Activated naive CD8-positive, alpha-beta T cell treated with anti-CD3 and anti-CD28 coated beads for 36 hours (primary cell): ENCODE results near the gene HPD. TPM values are rescaled to one million over a fixed set of nuclear protein-coding genes. Genes with fewer than 3 reads are reported as not detected.
A peak's percentile ranks its signal among the peaks of the same experiment; 100 is the strongest.

Source experiments
- DNase-seq: peaks from one replicate; pipeline ENCODE4 v3.0.0; 2021
- H3K27ac Mint-ChIP-seq: one replicate; pipeline ENCODE4 v1.8.0; 2022; ENCODE audit warnings: mild to moderate bottlenecking, moderate library complexity, mixed read lengths
- H3K27me3 Mint-ChIP-seq: one replicate; pipeline ENCODE4 v1.8.0; 2022; ENCODE audit warnings: mild to moderate bottlenecking, mixed read lengths
- H3K36me3 Mint-ChIP-seq: one replicate; pipeline ENCODE4 v1.8.0; 2021; ENCODE audit warnings: mild to moderate bottlenecking, mixed read lengths
- H3K4me1 Mint-ChIP-seq: one replicate; pipeline ENCODE4 v1.8.0; 2021; ENCODE audit warnings: mixed read lengths
- H3K4me3 Mint-ChIP-seq: one replicate; pipeline ENCODE4 v1.8.0; 2022; ENCODE audit warnings: mild to moderate bottlenecking, moderate library complexity, mixed read lengths
- H3K9me3 Mint-ChIP-seq: one replicate; pipeline ENCODE4 v1.8.0; 2022; ENCODE audit warnings: mixed read lengths
- total RNA-seq, 2 experiments: library from RNA; stranded (reverse); gene quantifications; one replicate each; pipeline ENCODE4 v1.2.3, GENCODE V29; 2021

The HPD gene
- total RNA-seq, 2 experiments from 2014 or later: not detected

GRCh38 chr12:121812320-121812871, 46.3 kb downstream of the HPD start:
- DNase-seq: peak; percentile 61
- Mint-ChIP-seq H3K27me3 (no peaks in the 10 kb centered on the region), H3K27ac (peak overlapping the region; percentile 73), H3K4me1 (peaks cover 36% of the 10 kb centered on the region), H3K9me3 (no peaks in the 10 kb centered on the region), H3K36me3 (peaks cover 35% of the 10 kb centered on the region), H3K4me3 (peak overlapping the region; percentile 86)

DNA sequence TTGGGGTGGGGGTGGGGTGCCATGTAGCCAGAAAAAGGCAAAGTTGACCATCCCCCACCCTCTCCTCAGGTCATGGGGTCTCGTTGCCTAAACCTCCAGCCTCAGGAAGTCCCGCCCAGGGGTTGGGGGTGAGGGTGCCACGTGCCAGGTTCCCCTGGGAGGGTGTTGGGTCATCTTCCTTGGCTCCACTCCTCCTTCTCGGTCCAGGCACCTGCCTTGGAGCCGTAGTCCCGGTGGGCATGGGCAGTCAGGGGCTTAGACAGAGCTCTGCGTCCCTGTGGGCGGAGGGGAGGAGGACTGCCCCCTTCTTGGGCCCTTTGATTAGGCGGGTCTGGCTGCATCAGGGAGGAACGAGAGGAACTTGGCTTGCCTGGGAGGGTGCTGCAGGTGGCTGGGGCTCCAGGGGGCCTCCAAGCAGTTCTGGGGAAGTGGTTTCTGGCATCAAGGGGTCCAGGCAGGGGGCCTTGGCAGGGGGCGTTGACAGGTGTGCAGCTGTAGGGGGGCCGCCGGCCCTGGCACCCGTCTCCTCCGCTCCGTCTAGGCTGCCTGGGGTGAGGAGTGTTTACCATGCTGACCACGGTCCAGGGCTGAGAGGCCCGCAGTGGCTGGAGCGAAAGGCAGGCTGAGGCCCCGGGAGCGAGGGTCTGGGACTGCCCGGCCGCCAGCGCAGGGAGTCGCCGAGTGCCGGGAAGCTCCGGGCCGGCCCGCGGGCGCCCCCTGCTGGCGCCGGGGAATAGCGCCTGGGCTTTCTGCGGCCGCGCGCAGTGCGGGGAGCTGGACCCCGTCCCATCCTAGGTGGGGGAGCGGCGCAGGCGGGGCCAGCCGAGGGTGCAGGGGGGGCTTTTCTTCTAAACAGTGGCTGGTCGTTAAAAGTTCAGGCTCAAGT, 47.0 kb downstream of the HPD start:
- peaks cover 40% of the 10 kb centered on the region for H3K4me1 Mint-ChIP-seq
- peak overlapping the region; percentile 86 for H3K4me3 Mint-ChIP-seq
- H3K36me3 Mint-ChIP-seq: peaks cover 35% of the 10 kb centered on the region
- no peaks in the 10 kb centered on the region for H3K27me3 Mint-ChIP-seq
- peak; percentile 82 for DNase-seq
- H3K27ac Mint-ChIP-seq: peak overlapping the region; percentile 73
- H3K9me3 Mint-ChIP-seq: no peaks in the 10 kb centered on the region

DNA sequence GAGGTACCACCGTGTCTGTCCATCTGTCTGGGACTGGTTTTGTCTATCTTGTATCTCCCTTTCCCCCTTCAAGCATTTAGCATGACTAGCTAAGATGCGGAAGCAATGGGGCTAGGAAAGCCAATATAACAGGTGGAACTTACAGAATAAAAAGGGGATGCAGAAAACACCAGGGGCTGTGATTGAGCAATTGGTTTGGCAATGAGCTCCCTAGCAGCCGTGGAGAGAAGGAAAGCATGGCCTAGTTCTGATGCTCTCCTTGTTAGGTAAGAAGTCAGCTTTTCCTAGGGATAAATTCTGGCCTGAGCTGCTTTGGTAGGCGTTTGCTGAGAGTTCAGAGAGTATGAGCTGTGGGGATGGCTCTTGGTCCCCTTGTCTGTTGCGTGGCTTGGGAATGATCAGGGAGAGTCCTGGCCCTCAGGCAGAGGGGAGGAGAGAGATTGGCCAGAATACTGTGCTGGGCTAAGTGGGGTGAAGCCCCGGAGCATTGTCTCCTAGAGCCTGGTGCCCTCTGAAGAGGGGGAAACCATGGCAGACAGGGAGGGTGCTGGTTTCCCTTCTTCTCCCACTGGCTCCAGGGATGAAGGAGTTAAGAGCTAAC, 47.7 kb downstream of the HPD start:
- peak overlapping the region; percentile 86 for H3K4me3 Mint-ChIP-seq
- no peaks in the 10 kb centered on the region for H3K27me3 Mint-ChIP-seq
- H3K9me3 Mint-ChIP-seq: no peaks in the 10 kb centered on the region
- H3K36me3 Mint-ChIP-seq: peaks cover 34% of the 10 kb centered on the region
- H3K4me1 Mint-ChIP-seq: peaks cover 43% of the 10 kb centered on the region
- H3K27ac Mint-ChIP-seq: peak overlapping the region; percentile 72
- no peak for DNase-seq

DNA sequence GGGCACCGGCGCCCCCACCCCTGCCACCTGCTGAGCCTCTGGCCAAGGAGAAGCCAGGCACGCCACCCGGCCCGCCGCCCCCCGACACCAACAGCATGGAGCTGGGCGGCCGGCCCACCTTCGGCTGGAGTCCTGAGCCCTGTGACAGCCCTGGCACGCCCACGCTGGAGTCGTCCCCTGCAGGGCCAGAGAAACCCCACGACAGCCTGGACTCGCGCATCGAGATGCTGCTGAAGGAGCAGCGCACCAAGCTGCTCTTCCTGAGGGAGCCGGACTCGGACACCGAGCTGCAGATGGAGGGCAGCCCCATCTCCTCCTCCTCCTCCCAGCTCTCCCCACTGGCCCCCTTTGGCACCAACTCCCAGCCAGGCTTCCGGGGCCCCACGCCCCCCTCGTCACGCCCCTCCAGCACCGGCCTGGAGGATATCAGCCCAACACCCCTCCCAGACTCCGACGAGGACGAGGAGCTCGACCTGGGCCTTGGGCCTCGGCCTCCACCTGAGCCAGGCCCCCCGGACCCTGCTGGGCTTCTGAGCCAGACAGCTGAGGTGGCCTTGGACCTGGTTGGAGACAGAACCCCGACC, 48.3 kb downstream of the HPD start:
- Mint-ChIP-seq H3K27ac (peak overlapping the region; percentile 72), H3K36me3 (peaks cover 35% of the 10 kb centered on the region), H3K4me3 (peak overlapping the region; percentile 86), H3K9me3 (no peaks in the 10 kb centered on the region), H3K4me1 (peaks cover 43% of the 10 kb centered on the region), H3K27me3 (no peaks in the 10 kb centered on the region)
- no peak for DNase-seq

DNA sequence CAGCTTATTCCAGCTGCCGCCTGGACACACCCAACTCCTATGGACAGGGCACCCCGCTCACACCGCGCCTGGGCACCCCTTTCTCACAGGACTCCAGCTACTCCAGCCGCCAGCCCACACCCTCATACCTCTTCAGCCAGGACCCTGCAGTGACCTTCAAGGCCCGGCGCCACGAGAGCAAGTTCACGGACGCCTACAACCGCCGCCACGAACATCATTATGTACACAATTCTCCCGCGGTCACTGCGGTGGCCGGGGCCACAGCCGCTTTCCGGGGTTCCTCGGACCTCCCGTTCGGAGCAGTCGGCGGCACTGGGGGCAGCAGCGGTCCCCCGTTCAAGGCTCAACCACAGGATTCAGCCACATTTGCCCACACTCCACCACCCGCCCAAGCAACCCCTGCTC, 48.9 kb downstream of the HPD start:
- H3K27me3 Mint-ChIP-seq: no peaks in the 10 kb centered on the region
- H3K27ac Mint-ChIP-seq: no peak overlapping the region
- DNase-seq: no peak
- H3K4me1 Mint-ChIP-seq: peaks cover 43% of the 10 kb centered on the region
- H3K9me3 Mint-ChIP-seq: no peaks in the 10 kb centered on the region
- H3K4me3 Mint-ChIP-seq: no peak overlapping the region
- H3K36me3 Mint-ChIP-seq: peaks cover 34% of the 10 kb centered on the region

DNA sequence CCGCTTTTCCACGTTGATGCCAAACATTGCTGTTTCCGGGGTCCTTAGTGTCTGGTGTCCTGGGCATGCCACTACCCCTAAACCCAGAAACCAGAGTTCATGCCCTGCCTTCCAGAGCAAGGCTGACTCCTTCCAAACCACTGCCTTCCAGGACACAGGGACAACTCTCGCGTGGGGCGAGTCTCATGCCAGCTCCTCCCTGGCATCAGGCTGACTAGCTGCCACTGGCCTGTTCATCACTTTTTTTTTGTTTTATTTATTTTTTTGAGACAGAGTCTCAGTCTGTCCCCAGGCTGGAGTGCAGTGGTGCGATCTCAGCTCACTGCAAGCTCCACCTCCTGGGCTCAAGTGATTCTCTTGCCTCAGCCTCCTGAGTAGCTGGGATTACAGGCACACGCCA, 50.0 kb downstream of the HPD start:
- Mint-ChIP-seq H3K27ac (no peak overlapping the region), H3K36me3 (peaks cover 30% of the 10 kb centered on the region), H3K4me1 (peaks cover 41% of the 10 kb centered on the region), H3K9me3 (no peaks in the 10 kb centered on the region), H3K4me3 (no peak overlapping the region), H3K27me3 (no peaks in the 10 kb centered on the region)
- DNase-seq: no peak

GRCh38 chr12:121807642-121808347, 50.9 kb downstream of the HPD start:
- no peaks in the 10 kb centered on the region for H3K9me3 Mint-ChIP-seq
- H3K27ac Mint-ChIP-seq: peak overlapping the region; percentile 25
- peaks cover 26% of the 10 kb centered on the region for H3K36me3 Mint-ChIP-seq
- H3K27me3 Mint-ChIP-seq: no peaks in the 10 kb centered on the region
- H3K4me1 Mint-ChIP-seq: peaks cover 33% of the 10 kb centered on the region
- DNase-seq: no peak
- peak overlapping the region; percentile 18 for H3K4me3 Mint-ChIP-seq

DNA sequence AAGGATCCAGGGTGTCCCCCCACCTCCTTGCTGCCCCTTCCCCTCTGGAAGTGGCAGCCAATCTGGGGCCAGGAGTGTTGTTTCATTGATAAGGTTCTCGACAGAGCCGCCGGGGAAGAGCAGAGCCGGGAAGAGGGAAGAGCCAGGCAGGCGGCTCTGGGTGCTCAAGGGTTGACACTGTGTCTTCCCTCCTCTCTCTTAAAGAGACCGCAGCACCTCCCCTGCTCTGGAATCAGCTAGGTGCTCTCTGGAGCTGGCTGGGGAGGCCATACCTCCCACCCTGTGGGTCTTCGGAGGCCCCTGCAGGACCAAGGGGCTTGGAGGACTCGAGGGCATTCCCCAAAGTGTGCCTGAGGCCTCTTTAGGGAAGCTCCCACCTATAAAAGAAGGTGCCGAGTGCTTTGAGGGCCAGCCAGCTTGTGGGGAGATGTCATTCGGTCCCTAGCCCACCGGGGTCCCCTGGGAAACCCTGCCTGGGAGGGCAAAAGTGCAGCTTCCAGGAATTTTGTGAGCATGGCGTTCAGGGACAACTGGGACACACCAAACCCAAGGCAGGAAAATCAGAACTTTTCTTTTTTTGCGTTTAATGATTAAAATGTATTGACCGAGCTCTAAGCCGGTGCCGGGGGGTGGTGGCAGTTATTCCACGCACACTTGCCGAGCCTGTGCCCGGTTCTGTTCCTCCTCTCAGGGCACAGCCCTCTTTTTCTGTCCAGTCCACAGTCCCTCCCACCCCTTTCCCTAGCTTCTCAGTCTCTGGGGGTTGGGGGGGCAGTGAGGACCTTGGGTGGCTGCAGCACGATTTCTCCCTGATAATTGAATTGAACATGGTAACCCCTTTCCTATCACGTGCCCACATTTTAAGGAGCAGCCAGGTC, 51.9 kb downstream of the HPD start:
- DNase-seq: no peak
- H3K27ac Mint-ChIP-seq: peak overlapping the region; percentile 79
- no peaks in the 10 kb centered on the region for H3K9me3 Mint-ChIP-seq
- H3K27me3 Mint-ChIP-seq: no peaks in the 10 kb centered on the region
- peaks cover 26% of the 10 kb centered on the region for H3K36me3 Mint-ChIP-seq
- H3K4me3 Mint-ChIP-seq: peak overlapping the region; percentile 85
- H3K4me1 Mint-ChIP-seq: peaks cover 32% of the 10 kb centered on the region

DNA sequence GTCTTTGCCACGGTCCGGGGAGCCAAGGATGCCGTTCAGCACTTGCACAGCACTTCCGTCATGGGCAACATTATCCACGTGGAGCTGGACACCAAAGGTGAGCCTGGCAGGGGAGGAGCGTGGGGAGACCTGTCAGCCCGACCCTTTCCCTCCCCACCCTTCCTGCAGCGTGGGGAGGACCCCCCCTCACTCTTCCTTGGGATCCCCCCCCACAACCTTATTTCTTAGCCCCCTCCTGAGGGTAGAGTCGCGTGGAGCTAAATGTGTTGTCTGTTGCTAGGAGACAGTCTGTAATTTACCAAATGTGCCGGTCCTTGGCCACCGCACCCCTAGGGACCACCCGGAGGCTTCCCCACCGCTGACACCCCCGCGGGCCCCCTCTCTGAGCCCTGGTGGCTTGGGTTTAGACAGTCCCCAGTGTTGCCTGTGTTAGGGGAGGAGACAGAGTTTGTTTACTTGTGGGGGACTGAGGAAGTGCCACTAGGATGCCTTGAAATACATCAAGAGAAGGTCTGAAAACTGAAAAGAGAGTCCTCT, 52.6 kb downstream of the HPD start:
- H3K36me3 Mint-ChIP-seq: peaks cover 32% of the 10 kb centered on the region
- no peak for DNase-seq
- H3K4me1 Mint-ChIP-seq: peaks cover 31% of the 10 kb centered on the region
- H3K4me3 Mint-ChIP-seq: peak overlapping the region; percentile 85
- peak overlapping the region; percentile 79 for H3K27ac Mint-ChIP-seq
- no peaks in the 10 kb centered on the region for H3K9me3 Mint-ChIP-seq
- H3K27me3 Mint-ChIP-seq: no peaks in the 10 kb centered on the region

- Mint-ChIP-seq H3K27me3 (no peaks in the 10 kb centered on the region), H3K4me1 (peaks cover 26% of the 10 kb centered on the region), H3K36me3 (peaks cover 30% of the 10 kb centered on the region), H3K27ac (peak overlapping the region; percentile 96), H3K4me3 (peak overlapping the region; percentile 95), H3K9me3 (no peaks in the 10 kb centered on the region)
- no peak for DNase-seq
Observed at GRCh38 chr12:121805171-121806008, 53.3 kb downstream of the HPD start.

DNA sequence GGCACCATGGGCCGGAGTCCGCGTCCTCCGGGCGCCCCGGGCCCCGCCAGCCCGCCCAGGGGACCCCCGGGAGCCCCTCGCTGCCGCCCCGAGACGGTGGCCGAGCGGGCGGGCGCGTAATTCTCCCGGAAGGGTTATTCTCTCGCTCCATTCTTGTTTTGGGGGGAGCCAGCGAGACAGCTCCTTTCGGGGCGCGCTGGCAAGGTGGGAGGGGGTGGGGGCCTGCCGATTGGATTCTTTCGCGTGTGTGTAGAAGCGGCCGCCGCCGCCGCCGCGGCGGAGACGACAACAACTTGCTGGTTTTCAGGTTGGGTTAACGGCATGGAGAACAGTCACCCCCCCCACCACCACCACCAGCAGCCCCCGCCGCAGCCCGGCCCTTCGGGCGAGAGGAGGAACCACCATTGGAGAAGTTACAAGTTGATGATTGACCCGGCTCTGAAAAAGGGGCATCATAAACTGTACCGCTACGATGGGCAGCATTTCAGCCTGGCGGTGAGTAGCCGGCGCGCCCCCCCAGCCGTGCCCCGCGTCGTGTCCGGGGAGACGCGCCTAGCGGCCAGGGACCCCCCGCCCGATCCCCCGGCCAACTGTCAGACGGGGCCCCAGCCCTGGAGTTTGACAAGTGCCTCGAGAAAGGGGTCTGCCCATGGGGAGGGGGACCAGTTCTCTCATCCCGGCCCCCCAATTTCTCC, 54.1 kb downstream of the HPD start:
- peaks cover 27% of the 10 kb centered on the region for H3K36me3 Mint-ChIP-seq
- peak overlapping the region; percentile 96 for H3K27ac Mint-ChIP-seq
- peak; percentile 58 for DNase-seq
- peaks cover 26% of the 10 kb centered on the region for H3K4me1 Mint-ChIP-seq
- H3K4me3 Mint-ChIP-seq: peak overlapping the region; percentile 95
- no peaks in the 10 kb centered on the region for H3K27me3 Mint-ChIP-seq
- H3K9me3 Mint-ChIP-seq: no peaks in the 10 kb centered on the region

GRCh38 chr12:121803861-121804416, 54.7 kb downstream of the HPD start, which contains the start of gene SETD1B:
Gene SETD1B, plus strand, starts transcription at chr12:121804009. Its CDS starts 729 bp downstream, at chr12:121804738.
- Mint-ChIP-seq H3K9me3 (no peaks in the 10 kb centered on the region), H3K27me3 (no peaks in the 10 kb centered on the region), H3K4me1 (peaks cover 31% of the 10 kb centered on the region), H3K4me3 (peak within 1 kb of the TSS; percentile 95), H3K27ac (peak within 1 kb of the TSS; percentile 96), H3K36me3 (peaks cover 22% of the 10 kb centered on the region)
- peak; percentile 68 for DNase-seq
